Measurements from ENCODE around the gene NDUFC2.

- TF ChIP-seq CTCF (IDR thresholded peaks at IDR 0.05; ENCODE audit: control extremely low read depth in 1 of 3, insufficient read depth in 1 of 3, low read depth in 1 of 3, low read length in 3 of 3): no peak
- TF ChIP-seq ATF3 (IDR thresholded peaks at IDR 0.05; ENCODE audit: insufficient read depth, low read depth, low read length): no peak
- no peak for TF ChIP-seq POLR2A (IDR thresholded peaks at IDR 0.05; ENCODE audit: control extremely low read depth in 1 of 2, low read depth in 2 of 2, low read length in 2 of 2)
- no peak for TF ChIP-seq KDM1A (IDR thresholded peaks at IDR 0.05; ENCODE audit: borderline replicate concordance, low read length)
- TF ChIP-seq SAP30 (IDR thresholded peaks at IDR 0.05; ENCODE audit: insufficient read depth, insufficient replicate concordance, low read length): no peak
- no peak for TF ChIP-seq TAF1 (IDR thresholded peaks at IDR 0.05; ENCODE audit: low read depth, low read length)
- TF ChIP-seq ZNF274 (IDR thresholded peaks at IDR 0.05; ENCODE audit: borderline replicate concordance, extremely low read depth, low read length): no peak
- TF ChIP-seq TBP (IDR thresholded peaks at IDR 0.05; ENCODE audit: low read depth, low read length): no peak
- no peak for TF ChIP-seq MAX (IDR thresholded peaks at IDR 0.05)
- no peak for TF ChIP-seq SIN3A (conservative IDR thresholded peaks at IDR 0.05 in 1 of 2, IDR thresholded peaks at IDR 0.05 in 1 of 2; ENCODE audit: low read depth in 1 of 2, low read length in 2 of 2)
- TF ChIP-seq EZH2 (IDR thresholded peaks at IDR 0.05; ENCODE audit: low read depth, low read length, severe bottlenecking): no peak
- TF ChIP-seq EGR1 (IDR thresholded peaks at IDR 0.05; ENCODE audit: borderline replicate concordance, low read depth, low read length): no peak
- no peak for TF ChIP-seq PHF8 (conservative IDR thresholded peaks at IDR 0.05; ENCODE audit: low read depth, low read length)
Observed at GRCh38 chr11:78081583-78081982, 1.9 kb upstream of the NDUFC2 start.

Data from H1 (cell line).